Hematopoietic multipotent progenitor cell (in vitro differentiated cells): ENCODE results near the gene CGN. TPM values are rescaled to one million over a fixed set of nuclear protein-coding genes. Genes with fewer than 3 reads are reported as not detected.
A peak's percentile ranks its signal among the peaks of the same experiment; 100 is the strongest.

ENCODE experiments used
- DNase-seq, 3 donors: peaks; one replicate each; pipeline ENCODE4 v3.0.0-alpha.2; 2011 to 2015; ENCODE audit warnings: low read depth in 2 of 3, low spot score in 2 of 3
- small RNA-seq: library from RNA; depleted of rRNA; stranded (forward); fragments of <200 nt; gene quantifications from one replicate; pipeline ENCODE3, GENCODE V24; 2012
- total RNA-seq: library from RNA; depleted of rRNA; stranded (reverse); fragments of >200 nt; gene quantifications from one replicate; pipeline ENCODE4 v1.2.3, GENCODE V29; 2012

The CGN gene
- total RNA-seq, 1 donor = 0.81 TPM

DNA sequence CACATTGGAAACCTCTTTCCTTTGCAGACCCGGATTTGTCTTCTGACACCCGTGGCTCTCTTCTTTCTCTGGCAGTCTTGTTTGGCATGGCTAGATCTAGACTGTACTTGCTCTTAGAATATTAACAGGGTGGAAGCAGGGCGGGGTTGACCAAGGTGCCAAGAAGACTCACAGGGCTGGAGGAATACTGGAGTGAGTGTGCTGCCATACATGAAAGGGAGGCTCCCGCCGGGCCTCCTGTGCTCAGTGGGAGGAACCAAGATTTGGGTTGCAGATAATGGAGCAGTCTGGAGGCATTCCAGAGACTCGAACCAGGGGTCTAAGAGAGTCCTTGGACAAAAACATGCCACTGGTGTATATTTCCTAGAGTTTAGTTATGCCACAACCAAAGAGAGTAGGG, 73.1 kb downstream of the CGN start:
- no peak for DNase-seq

DNA sequence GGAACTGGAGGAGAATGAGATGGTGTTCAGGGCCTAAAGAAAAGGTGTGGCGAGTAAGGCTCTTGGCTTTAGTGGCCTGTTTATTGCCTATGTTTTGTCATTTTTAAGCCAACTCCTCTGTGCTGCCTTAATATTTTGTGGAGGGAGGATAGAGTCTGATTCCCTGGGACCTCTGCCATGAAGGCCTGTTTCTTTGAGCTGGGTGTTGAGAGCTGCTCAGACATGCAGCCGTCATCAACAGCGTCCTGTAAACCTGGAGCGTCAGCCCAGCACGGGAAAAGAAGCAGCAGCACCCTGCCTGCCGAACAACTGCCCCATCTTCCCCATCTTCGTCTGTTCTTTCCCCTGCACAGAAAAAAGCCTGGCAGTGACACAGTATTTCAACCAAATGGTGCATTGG, 73.6 kb downstream of the CGN start:
- no peak for DNase-seq

DNA sequence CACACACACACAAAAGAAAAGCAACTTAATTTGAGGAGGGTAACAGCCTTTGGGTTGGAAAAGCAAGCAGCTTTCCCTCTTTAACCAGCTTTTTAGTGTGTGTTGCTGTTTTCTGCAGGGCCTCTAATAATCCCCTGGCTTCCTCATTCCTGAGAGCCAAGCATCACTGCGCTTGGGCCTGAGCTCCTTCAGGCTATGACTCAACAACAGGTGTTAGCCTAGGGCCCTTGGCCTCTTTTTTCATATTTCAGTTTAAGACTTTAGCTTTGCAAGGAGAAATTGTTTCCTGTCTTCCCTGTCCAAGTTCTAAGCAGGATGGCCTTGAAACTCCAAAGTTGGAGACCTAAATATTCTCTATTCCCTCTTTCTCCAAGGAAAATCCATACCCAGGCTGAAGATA, 74.4 kb downstream of the CGN start:
- DNase-seq = peak in 2 of 3 donors; percentile 43 to 54

Small RNA genes lying within 50 kb of the gene (small RNA-seq; reads per million reads assigned to genes)
- gene MIR554 = not detected
- gene RF00405 = 0.27 reads per million

Other genes starting within 250 kb of the CGN start
- 45.5 TPM for gene ZNF687, start 229.1 kb upstream of the CGN start, total RNA-seq
- gene PI4KB, start 184.0 kb upstream of the CGN start, total RNA-seq = 70.0 TPM
- 89.7 TPM for gene RFX5, start 164.1 kb upstream of the CGN start, total RNA-seq
- 3.0 TPM for gene SELENBP1, start 138.7 kb upstream of the CGN start, total RNA-seq
- gene PSMB4, start 111.8 kb upstream of the CGN start, total RNA-seq = 461 TPM
- 53.3 TPM for gene POGZ, start 51.9 kb upstream of the CGN start, total RNA-seq
- 2.7 TPM for gene TUFT1, start 28.9 kb downstream of the CGN start, total RNA-seq
- gene SNX27, start 100.7 kb downstream of the CGN start, total RNA-seq = 11.8 TPM
- not detected for gene CELF3, start 205.4 kb downstream of the CGN start, total RNA-seq
- not detected for gene RIIAD1, start 210.1 kb downstream of the CGN start, total RNA-seq